Transverse colon (tissue), 4 donors: ENCODE measurements around the gene GDPD5.

ENCODE experiments used
- CTCF ChIP-seq, 5 experiments: fragments of 200-600 bp in 3 of 5; fragments of 450-650 bp in 2 of 5; sonication (generic) in 3 of 5; IDR thresholded peaks; 1 replicate in 2 of 5; 2 replicates in 3 of 5; pipeline ENCODE4 v1.5.1; 2016 to 2017; ENCODE audit warnings: antibody characterized with exemption in 5 of 5, inconsistent platforms in 3 of 5, mild to moderate bottlenecking in 2 of 5, moderate library complexity in 1 of 5
- EP300 ChIP-seq: sonication (generic); formaldehyde crosslinking; IDR thresholded peaks from one replicate; pipeline ENCODE4 v1.6.1; 2017; ENCODE audit warnings: antibody characterized with exemption, low read depth
- POLR2A ChIP-seq: fragments of 450-650 bp; IDR thresholded peaks from one replicate; pipeline ENCODE4 v1.6.1; 2016; ENCODE audit warnings: antibody characterized with exemption, mild to moderate bottlenecking, moderate library complexity
- POLR2AphosphoS5 ChIP-seq, 3 donors: sonication (generic); formaldehyde crosslinking; IDR thresholded peaks; one replicate each; pipeline ENCODE4 v1.6.1; 2016; ENCODE audit warnings: antibody characterized with exemption in 3 of 3

GRCh38 chr11:75470476-75471080, 55.2 kb downstream of the GDPD5 start:
- TF ChIP-seq POLR2A (no peak), CTCF (IDR thresholded peaks at IDR 0.05) (no peak), EP300 (no peak), POLR2AphosphoS5 (IDR thresholded peaks at IDR 0.05) (no peak)
